ENCODE results near the gene CENPP.

DNA sequence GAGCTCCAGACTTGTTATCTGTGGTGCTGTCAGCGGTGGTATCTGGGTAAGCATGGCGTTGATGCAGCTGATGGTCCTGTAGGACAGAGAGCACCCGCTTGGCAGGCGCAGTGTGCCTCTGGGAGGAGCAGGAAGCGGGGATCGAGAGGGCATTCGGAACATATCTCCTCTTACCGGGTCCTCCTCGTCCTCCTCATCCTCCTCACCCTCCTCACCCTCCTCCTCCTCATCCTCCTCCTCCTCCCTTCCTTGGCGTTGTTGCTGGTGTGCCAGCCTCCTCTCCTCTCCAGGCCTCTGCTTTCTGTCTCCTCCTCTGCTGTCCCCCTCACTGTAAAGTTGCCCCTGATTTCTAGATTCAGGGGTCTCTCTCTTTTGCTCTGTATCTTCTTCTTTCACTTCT is 188.9 kb downstream of the CENPP start:
- TF ChIP-seq BHLHE40 (IDR thresholded peaks at IDR 0.05; ENCODE audit: low read depth, low read length) = no peak
- TF ChIP-seq BCL3 (IDR thresholded peaks at IDR 0.05) = no peak
- TF ChIP-seq KDM1A (IDR thresholded peaks at IDR 0.05; ENCODE audit: low read depth) = no peak

Measured in A549 (cell line).